Esophagus squamous epithelium (tissue), 5 donors: ENCODE measurements around the gene DLX6. TPM values are rescaled to one million over a fixed set of nuclear protein-coding genes. Genes with fewer than 3 reads are reported as not detected.

Experiments used
- DNase-seq: peaks from one replicate; lab custom pipeline; 2025; lab: John Stamatoyannopoulos, UW
- H3K27ac ChIP-seq, 4 donors: fragments of 200-600 bp; sonication (generic); one replicate each; pipeline ENCODE4 v1.5.1; 2016 to 2019; ENCODE audit warnings: mild to moderate bottlenecking in 1 of 4
- H3K27me3 ChIP-seq, 4 donors: fragments of 200-600 bp; sonication (generic); 1 replicate in 3 of 4; 2 replicates in 1 of 4; pipeline versions ENCODE4 v1.5.1 to v1.6.0; 2017 to 2021; ENCODE audit warnings: antibody characterized with exemption in 1 of 4
- H3K36me3 ChIP-seq, 3 donors: fragments of 200-600 bp; sonication (generic); one replicate each; pipeline ENCODE4 v1.5.1; 2016 to 2019
- H3K4me1 ChIP-seq, 3 donors: fragments of 200-600 bp; sonication (generic); one replicate each; pipeline ENCODE4 v1.5.1; 2017 to 2019
- H3K4me3 ChIP-seq, 4 donors: fragments of 200-600 bp; sonication (generic); 1 replicate in 3 of 4; 2 replicates in 1 of 4; pipeline ENCODE4 v1.5.1; 2016 to 2019; ENCODE audit warnings: mild to moderate bottlenecking in 2 of 4, moderate library complexity in 1 of 4
- H3K9me3 ChIP-seq, 3 donors: fragments of 200-600 bp; sonication (generic); one replicate each; pipeline ENCODE4 v1.5.1; 2016 to 2019
- POLR2A ChIP-seq, 4 donors: fragments of 450-650 bp; IDR thresholded peaks; one replicate each; pipeline ENCODE4 v1.6.1; 2017; ENCODE audit warnings: antibody characterized with exemption in 4 of 4, mild to moderate bottlenecking in 4 of 4, moderate library complexity in 3 of 4
- WGBS, 2 donors: methylation state at CpG; one replicate each; pipeline ENCODE4 v1.1.5; 2018; 5-methylcytosine and 5-hydroxymethylcytosine counted together
- intact Hi-C: fragments of 100-400 bp; cut with DNase I; formaldehyde crosslinking; loops from one replicate; pipeline ENCODE4 v1.15.0; 2022
- total RNA-seq, 4 donors: library from RNA; depleted of rRNA; stranded (reverse); fragments of >200 nt; gene quantifications; one replicate each; pipeline ENCODE4 v1.1.0, GENCODE V29; 2016
- TF ChIP-seq, protein P1 (sequence below), 6 experiments: fragments of 450-650 bp in 4 of 6; fragments of 200-600 bp in 2 of 6; sonication (generic) in 2 of 6; IDR thresholded peaks; one replicate each; pipeline ENCODE4 v1.5.1; 2016 to 2019; ENCODE audit warnings: antibody characterized with exemption in 6 of 6, mild to moderate bottlenecking in 4 of 6, moderate library complexity in 4 of 6
- donor health status: DM: yes; HTN: yes; CAD: no.

The DLX6 gene
- total RNA-seq, 4 donors from 2014 or later = not detected

DNA sequence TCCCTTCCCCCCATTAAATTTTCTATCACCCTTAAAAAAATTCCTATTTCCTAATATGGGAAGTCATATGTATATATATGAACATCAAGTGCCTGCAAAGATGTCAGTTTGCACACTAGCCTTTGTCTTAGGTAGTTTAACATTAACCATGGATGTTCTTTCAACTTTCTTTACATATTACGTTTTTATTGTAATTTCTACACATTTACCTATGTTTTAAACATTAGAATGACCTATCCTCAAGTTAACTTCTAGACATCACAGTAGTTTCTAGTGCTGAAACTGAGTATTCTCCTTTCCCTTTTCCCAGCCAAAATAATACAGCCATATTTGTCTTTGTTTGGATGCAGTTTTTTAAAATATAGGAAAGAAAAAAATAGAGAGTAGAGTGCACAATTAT lies 5.8 kb downstream of the DLX6 start:
- TF ChIP-seq POLR2A (IDR thresholded peaks at IDR 0.05) = no peak
- TF ChIP-seq, protein P1, sequence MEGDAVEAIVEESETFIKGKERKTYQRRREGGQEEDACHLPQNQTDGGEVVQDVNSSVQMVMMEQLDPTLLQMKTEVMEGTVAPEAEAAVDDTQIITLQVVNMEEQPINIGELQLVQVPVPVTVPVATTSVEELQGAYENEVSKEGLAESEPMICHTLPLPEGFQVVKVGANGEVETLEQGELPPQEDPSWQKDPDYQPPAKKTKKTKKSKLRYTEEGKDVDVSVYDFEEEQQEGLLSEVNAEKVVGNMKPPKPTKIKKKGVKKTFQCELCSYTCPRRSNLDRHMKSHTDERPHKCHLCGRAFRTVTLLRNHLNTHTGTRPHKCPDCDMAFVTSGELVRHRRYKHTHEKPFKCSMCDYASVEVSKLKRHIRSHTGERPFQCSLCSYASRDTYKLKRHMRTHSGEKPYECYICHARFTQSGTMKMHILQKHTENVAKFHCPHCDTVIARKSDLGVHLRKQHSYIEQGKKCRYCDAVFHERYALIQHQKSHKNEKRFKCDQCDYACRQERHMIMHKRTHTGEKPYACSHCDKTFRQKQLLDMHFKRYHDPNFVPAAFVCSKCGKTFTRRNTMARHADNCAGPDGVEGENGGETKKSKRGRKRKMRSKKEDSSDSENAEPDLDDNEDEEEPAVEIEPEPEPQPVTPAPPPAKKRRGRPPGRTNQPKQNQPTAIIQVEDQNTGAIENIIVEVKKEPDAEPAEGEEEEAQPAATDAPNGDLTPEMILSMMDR (IDR thresholded peaks at IDR 0.05) = no peak
- H3K27ac ChIP-seq = no peak overlapping the region
- intact Hi-C loops = no loop called here
- 7 to 12% methylated on average over 1 of the region's 1 CpG for WGBS, 2 donors
- peaks cover 0 to 13% (median 7%) of the 10 kb centered on the region in 3 donors for H3K4me1 ChIP-seq
- no peak overlapping the region for H3K4me3 ChIP-seq
- no peaks in the 10 kb centered on the region for H3K36me3 ChIP-seq
- peaks cover 14 to 100% (median 49%) of the 10 kb centered on the region in 4 donors for H3K27me3 ChIP-seq
- no peak for DNase-seq
- H3K9me3 ChIP-seq = no peaks in the 10 kb centered on the region

DNA sequence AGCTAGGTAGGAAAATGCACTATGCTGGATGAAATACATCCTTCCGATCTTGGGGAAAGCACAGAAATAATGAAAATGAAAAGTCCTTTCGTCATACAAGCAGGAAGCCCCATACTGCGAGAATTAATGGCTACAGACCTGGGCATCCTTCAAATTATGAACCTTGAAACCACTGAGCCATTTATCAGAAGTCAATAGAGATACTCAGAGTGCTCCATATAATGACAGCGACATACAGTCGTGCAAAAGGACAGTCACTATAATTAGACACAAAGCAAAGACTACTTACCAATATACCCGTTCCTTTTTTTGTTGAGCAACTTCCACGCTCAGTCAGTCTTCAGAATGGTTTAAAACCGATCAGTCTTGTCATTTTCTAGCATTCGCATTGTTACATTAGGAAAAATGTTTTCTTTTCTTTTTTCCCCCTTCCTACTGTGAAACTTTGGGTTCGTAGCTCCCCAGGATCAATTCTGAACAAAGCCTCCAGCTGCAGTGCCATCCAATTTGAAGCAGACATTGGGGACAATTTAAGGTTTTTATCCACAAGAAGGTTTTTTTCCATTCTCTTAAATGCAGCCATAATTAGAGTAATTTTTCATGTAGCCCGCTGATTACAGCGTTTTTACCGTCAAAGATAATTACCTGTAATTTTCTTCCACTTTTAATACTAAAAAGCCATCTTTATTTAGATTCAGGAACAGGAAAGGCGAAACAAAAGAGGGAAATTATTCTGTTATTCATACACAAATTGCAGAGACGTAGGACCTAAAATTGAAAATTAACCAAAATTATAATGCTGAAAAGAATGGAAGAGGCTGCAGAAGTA lies 6.4 kb downstream of the DLX6 start:
- no peak overlapping the region for H3K27ac ChIP-seq
- H3K4me1 ChIP-seq = peaks cover 4 to 13% (median 6%) of the 10 kb centered on the region in 3 donors
- intact Hi-C loops = no loop called here
- 18 to 26% methylated on average over 15 of the region's 15 CpGs for WGBS, 2 donors
- H3K27me3 ChIP-seq = peaks cover 14 to 100% (median 51%) of the 10 kb centered on the region in 4 donors
- TF ChIP-seq, protein P1 (IDR thresholded peaks at IDR 0.05) = no peak
- no peak for TF ChIP-seq POLR2A (IDR thresholded peaks at IDR 0.05)
- no peaks in the 10 kb centered on the region for H3K9me3 ChIP-seq
- H3K4me3 ChIP-seq = no peak overlapping the region
- no peak for DNase-seq
- H3K36me3 ChIP-seq = no peaks in the 10 kb centered on the region

DNA sequence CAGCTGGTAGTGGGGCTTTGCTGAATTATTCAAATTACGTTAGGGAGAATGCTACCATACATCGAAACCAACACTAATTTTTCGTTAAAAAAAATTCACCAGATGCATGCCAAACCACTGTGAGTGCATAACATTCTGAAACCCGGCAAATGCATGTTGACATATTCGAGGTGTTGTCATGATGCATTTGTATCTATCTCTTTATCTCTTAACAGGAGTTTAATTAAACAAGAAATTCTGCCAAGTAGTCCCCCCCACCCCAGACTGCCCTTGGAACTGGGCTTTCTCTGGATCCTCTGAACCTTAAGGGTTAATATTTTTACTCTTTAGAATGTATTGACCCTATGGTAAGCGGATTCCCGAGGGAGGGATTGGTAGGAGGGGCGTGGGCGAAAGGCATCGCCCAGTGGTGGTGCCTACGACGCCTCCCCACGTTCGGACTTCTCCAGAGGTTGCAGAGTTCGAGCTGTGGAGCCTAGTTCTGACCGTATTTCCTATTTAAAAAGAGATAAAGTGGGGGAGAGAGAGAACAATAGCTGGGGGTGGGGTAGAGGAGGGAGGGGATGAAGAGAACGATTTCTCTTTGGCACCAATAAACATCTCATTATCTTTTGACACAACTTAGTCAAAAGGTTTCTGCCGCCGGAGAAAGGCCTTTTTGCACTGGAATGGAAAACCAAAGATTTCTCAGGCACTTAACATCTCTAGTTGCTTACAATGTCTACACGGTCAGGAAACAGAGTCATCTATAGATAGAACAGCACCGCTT lies 7.2 kb downstream of the DLX6 start:
- Histone ChIP-seq H3K9me3 (no peaks in the 10 kb centered on the region), H3K27me3 (peaks cover 9 to 100% (median 53%) of the 10 kb centered on the region in 4 donors), H3K36me3 (no peaks in the 10 kb centered on the region), H3K27ac (no peak overlapping the region), H3K4me1 (peaks cover 12 to 15% (median 13%) of the 10 kb centered on the region in 3 donors), H3K4me3 (no peak overlapping the region)
- TF ChIP-seq, protein P1 (IDR thresholded peaks at IDR 0.05) = no peak
- TF ChIP-seq POLR2A (IDR thresholded peaks at IDR 0.05) = no peak
- 16 to 22% methylated on average over 19 to 21 of the region's 21 CpGs for WGBS, 2 donors
- no peak for DNase-seq
- intact Hi-C loops = no loop called here

DNA sequence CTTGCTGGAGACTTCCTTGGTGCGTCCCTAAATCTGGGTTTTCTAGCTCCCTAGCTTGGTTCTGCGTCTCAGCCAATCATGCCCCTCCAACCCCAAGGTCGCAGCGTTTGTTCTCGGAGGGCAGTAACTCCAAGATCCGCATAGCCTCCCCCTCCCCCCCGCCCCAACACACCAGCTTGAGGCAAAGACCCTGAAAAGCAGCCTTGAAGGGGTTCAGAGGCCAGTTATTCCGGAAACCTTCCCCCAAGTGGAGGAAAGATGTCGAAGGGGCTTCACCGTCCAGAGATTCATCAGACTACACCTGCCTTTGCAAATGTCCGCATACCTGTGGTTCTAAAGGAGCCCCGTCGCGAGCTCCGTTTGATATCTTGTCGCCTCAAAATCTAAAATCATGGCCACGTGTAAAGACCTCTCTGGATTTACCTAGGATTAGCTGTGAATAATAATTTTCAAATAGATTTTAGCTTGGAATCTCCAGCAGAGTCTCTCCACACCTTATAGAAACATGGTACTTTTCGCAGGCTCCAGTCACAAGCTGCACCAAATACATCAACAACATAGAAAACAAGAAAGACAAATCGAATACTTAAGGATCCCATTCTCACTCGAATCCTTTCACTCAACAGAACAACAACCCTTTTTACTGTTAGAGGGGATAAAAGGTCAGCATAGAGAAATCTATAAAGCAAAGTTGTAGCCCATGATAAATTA lies 7.9 kb downstream of the DLX6 start:
- TF ChIP-seq POLR2A (IDR thresholded peaks at IDR 0.05) = no peak
- TF ChIP-seq, protein P1 (IDR thresholded peaks at IDR 0.05) = no peak
- H3K4me3 ChIP-seq = no peak overlapping the region
- no peak overlapping the region for H3K27ac ChIP-seq
- intact Hi-C loops = no loop called here
- H3K36me3 ChIP-seq = no peaks in the 10 kb centered on the region
- H3K9me3 ChIP-seq = no peaks in the 10 kb centered on the region
- DNase-seq = no peak
- peaks cover 12 to 22% (median 20%) of the 10 kb centered on the region in 3 donors for H3K4me1 ChIP-seq
- H3K27me3 ChIP-seq = peaks cover 9 to 100% (median 61%) of the 10 kb centered on the region in 4 donors
- 16 to 18% methylated on average over 19 of the region's 20 CpGs for WGBS, 2 donors
